Measurements from ENCODE around the gene REV3L.

Gene REV3L

DNA sequence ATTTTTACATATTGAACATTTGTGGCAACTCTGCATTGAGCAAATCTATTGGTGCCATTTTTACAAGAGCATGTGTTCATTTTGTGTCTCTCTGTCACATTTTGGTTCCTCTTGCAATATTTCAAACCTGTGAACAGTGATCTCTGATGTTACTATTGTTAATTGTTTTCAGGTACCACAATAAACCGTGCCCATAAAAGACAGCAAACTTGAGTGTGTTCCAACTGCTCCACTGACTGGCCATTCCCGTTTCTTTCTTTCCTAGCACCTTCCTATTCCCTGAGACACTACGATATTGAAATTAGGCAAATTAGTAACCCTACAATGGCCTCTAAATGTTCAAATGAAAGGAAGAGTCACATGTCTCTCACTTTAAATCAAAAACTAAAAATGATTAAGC, 79.6 kb downstream of the REV3L start:
- Histone ChIP-seq H3K4me1 (ENCODE audit: control insufficient read depth, insufficient read depth, low read length, poor library complexity, severe bottlenecking) (no peaks in the 10 kb centered on the region), H3K36me3 (ENCODE audit: control insufficient read depth, insufficient read depth, low read length) (peaks cover 7% of the 10 kb centered on the region), H3K27me3 (replicated peaks; ENCODE audit: control insufficient read depth, insufficient read depth, low read length, poor library complexity, severe bottlenecking) (no peaks in the 10 kb centered on the region), H3K9me3 (ENCODE audit: control insufficient read depth, low read length) (no peaks in the 10 kb centered on the region), H3K4me3 (ENCODE audit: insufficient read depth, low read depth, low read length, poor library complexity, severe bottlenecking) (no peak overlapping the region), H3K27ac (ENCODE audit: insufficient read depth, low read length, poor library complexity, severe bottlenecking) (no peak overlapping the region)
- DNase-seq: no peak

GRCh38 chr6:111399626-111400025, 83.4 kb downstream of the REV3L start:
- Histone ChIP-seq H3K36me3 (ENCODE audit: control insufficient read depth, insufficient read depth, low read length) (no peaks in the 10 kb centered on the region), H3K9me3 (ENCODE audit: control insufficient read depth, low read length) (no peaks in the 10 kb centered on the region), H3K27ac (ENCODE audit: insufficient read depth, low read length, poor library complexity, severe bottlenecking) (no peak overlapping the region), H3K4me1 (ENCODE audit: control insufficient read depth, insufficient read depth, low read length, poor library complexity, severe bottlenecking) (no peaks in the 10 kb centered on the region), H3K4me3 (ENCODE audit: insufficient read depth, low read depth, low read length, poor library complexity, severe bottlenecking) (no peak overlapping the region), H3K27me3 (replicated peaks; ENCODE audit: control insufficient read depth, insufficient read depth, low read length, poor library complexity, severe bottlenecking) (no peaks in the 10 kb centered on the region)
- DNase-seq: no peak

GRCh38 chr6:111388681-111389080, 94.3 kb downstream of the REV3L start:
- H3K4me3 ChIP-seq (ENCODE audit: insufficient read depth, low read depth, low read length, poor library complexity, severe bottlenecking): no peak overlapping the region
- H3K27ac ChIP-seq (ENCODE audit: insufficient read depth, low read length, poor library complexity, severe bottlenecking): no peak overlapping the region
- H3K9me3 ChIP-seq (ENCODE audit: control insufficient read depth, low read length): no peaks in the 10 kb centered on the region
- peaks cover 13% of the 10 kb centered on the region for H3K36me3 ChIP-seq (ENCODE audit: control insufficient read depth, insufficient read depth, low read length)
- H3K27me3 ChIP-seq (replicated peaks; ENCODE audit: control insufficient read depth, insufficient read depth, low read length, poor library complexity, severe bottlenecking): no peaks in the 10 kb centered on the region
- no peak for DNase-seq
- H3K4me1 ChIP-seq (ENCODE audit: control insufficient read depth, insufficient read depth, low read length, poor library complexity, severe bottlenecking): no peaks in the 10 kb centered on the region

DNA sequence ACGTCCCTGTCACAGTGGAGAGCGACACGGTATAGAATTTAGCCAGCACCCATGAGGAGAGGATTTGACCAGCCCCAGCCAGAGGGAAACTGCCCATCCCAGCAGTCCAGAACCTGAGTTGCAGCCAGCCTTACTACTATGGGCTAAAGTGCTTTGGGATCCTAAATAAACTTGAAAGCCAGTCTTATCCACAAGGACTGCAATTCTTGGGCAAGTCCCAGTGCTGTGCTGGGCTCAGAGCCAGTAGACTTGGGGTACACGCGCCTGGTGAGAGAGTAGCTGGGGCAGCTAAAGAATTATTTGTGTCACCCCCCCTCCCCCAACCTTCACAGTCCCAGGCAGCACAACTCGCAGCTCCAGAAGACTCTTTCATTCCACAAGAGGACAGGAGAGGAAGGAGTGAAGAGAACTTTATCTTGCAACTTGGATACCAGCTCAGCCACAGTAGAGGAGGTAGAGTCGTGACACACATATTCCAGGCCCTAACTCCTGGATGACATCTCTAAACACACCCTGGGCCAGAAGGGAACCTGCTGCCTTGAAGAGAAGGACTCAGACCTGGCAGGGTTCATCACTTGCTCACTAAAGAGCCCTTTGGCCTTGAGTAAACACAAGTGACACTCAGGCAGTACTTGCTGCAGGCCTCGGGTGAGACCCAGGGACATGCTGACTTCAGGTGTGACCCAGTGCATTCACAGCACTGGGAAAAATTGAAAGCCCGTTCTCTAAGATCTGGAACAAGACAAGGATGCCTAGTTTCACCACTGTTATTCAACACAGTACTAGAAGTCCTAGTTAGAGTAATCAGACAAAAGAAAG, 100.3 kb downstream of the REV3L start:
- H3K9me3 ChIP-seq (ENCODE audit: control insufficient read depth, low read length): no peaks in the 10 kb centered on the region
- peaks cover 31% of the 10 kb centered on the region for H3K36me3 ChIP-seq (ENCODE audit: control insufficient read depth, insufficient read depth, low read length)
- no peak overlapping the region for H3K4me3 ChIP-seq (ENCODE audit: insufficient read depth, low read depth, low read length, poor library complexity, severe bottlenecking)
- DNase-seq: no peak
- H3K4me1 ChIP-seq (ENCODE audit: control insufficient read depth, insufficient read depth, low read length, poor library complexity, severe bottlenecking): no peaks in the 10 kb centered on the region
- no peak overlapping the region for H3K27ac ChIP-seq (ENCODE audit: insufficient read depth, low read length, poor library complexity, severe bottlenecking)
- H3K27me3 ChIP-seq (replicated peaks; ENCODE audit: control insufficient read depth, insufficient read depth, low read length, poor library complexity, severe bottlenecking): no peaks in the 10 kb centered on the region

GRCh38 chr6:111381728-111382127, 101.3 kb downstream of the REV3L start:
- H3K27ac ChIP-seq (ENCODE audit: insufficient read depth, low read length, poor library complexity, severe bottlenecking): no peak overlapping the region
- peaks cover 30% of the 10 kb centered on the region for H3K36me3 ChIP-seq (ENCODE audit: control insufficient read depth, insufficient read depth, low read length)
- no peak for DNase-seq
- no peaks in the 10 kb centered on the region for H3K27me3 ChIP-seq (replicated peaks; ENCODE audit: control insufficient read depth, insufficient read depth, low read length, poor library complexity, severe bottlenecking)
- no peaks in the 10 kb centered on the region for H3K4me1 ChIP-seq (ENCODE audit: control insufficient read depth, insufficient read depth, low read length, poor library complexity, severe bottlenecking)
- no peaks in the 10 kb centered on the region for H3K9me3 ChIP-seq (ENCODE audit: control insufficient read depth, low read length)
- H3K4me3 ChIP-seq (ENCODE audit: insufficient read depth, low read depth, low read length, poor library complexity, severe bottlenecking): no peak overlapping the region

GRCh38 chr6:111381123-111381522, 101.9 kb downstream of the REV3L start:
- no peaks in the 10 kb centered on the region for H3K4me1 ChIP-seq (ENCODE audit: control insufficient read depth, insufficient read depth, low read length, poor library complexity, severe bottlenecking)
- H3K9me3 ChIP-seq (ENCODE audit: control insufficient read depth, low read length): no peaks in the 10 kb centered on the region
- no peak overlapping the region for H3K4me3 ChIP-seq (ENCODE audit: insufficient read depth, low read depth, low read length, poor library complexity, severe bottlenecking)
- peaks cover 34% of the 10 kb centered on the region for H3K36me3 ChIP-seq (ENCODE audit: control insufficient read depth, insufficient read depth, low read length)
- no peak overlapping the region for H3K27ac ChIP-seq (ENCODE audit: insufficient read depth, low read length, poor library complexity, severe bottlenecking)
- no peak for DNase-seq
- H3K27me3 ChIP-seq (replicated peaks; ENCODE audit: control insufficient read depth, insufficient read depth, low read length, poor library complexity, severe bottlenecking): no peaks in the 10 kb centered on the region

GRCh38 chr6:111379831-111380230, 103.2 kb downstream of the REV3L start:
- Histone ChIP-seq H3K27me3 (replicated peaks; ENCODE audit: control insufficient read depth, insufficient read depth, low read length, poor library complexity, severe bottlenecking) (no peaks in the 10 kb centered on the region), H3K4me1 (ENCODE audit: control insufficient read depth, insufficient read depth, low read length, poor library complexity, severe bottlenecking) (no peaks in the 10 kb centered on the region), H3K36me3 (ENCODE audit: control insufficient read depth, insufficient read depth, low read length) (peaks cover 37% of the 10 kb centered on the region)

GRCh38 chr6:111379302-111379701, 103.7 kb downstream of the REV3L start:
- peaks cover 38% of the 10 kb centered on the region for H3K36me3 ChIP-seq (ENCODE audit: control insufficient read depth, insufficient read depth, low read length)
- H3K27me3 ChIP-seq (replicated peaks; ENCODE audit: control insufficient read depth, insufficient read depth, low read length, poor library complexity, severe bottlenecking): no peaks in the 10 kb centered on the region
- no peaks in the 10 kb centered on the region for H3K9me3 ChIP-seq (ENCODE audit: control insufficient read depth, low read length)
- no peak for DNase-seq
- H3K27ac ChIP-seq (ENCODE audit: insufficient read depth, low read length, poor library complexity, severe bottlenecking): no peak overlapping the region
- H3K4me1 ChIP-seq (ENCODE audit: control insufficient read depth, insufficient read depth, low read length, poor library complexity, severe bottlenecking): no peaks in the 10 kb centered on the region
- H3K4me3 ChIP-seq (ENCODE audit: insufficient read depth, low read depth, low read length, poor library complexity, severe bottlenecking): no peak overlapping the region

More at GRCh38 chr6:111379831-111380230, 103.2 kb downstream of the REV3L start:
- no peak overlapping the region for H3K4me3 ChIP-seq (ENCODE audit: insufficient read depth, low read depth, low read length, poor library complexity, severe bottlenecking)
- DNase-seq: no peak
- no peak overlapping the region for H3K27ac ChIP-seq (ENCODE audit: insufficient read depth, low read length, poor library complexity, severe bottlenecking)
- no peaks in the 10 kb centered on the region for H3K9me3 ChIP-seq (ENCODE audit: control insufficient read depth, low read length)

DNA sequence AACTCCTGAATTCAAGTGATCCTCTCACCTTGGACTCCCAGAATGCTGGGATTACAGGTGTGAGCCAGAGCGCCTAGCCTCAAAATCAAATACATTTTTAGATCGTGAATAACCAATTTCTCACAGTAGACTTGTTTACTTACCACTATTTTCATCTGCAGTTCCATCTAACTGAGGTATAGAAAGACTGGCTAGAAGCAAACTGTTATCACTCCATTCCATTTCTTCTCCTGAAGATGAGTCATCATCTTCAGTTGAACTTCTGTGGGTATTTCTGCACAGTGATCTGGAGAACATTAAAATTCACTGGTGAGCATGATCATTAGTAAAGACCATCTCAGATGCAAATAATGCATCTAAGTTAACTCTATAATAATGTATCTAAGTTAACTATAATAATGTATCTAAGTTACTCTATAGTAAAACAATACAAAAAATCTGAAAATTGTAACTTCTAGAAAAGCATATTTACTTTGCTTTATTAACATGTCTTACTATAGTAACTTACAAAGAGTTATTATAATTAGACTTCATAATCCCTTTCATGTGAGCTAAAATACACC, 105.4 kb downstream of the REV3L start:
- no peaks in the 10 kb centered on the region for H3K9me3 ChIP-seq (ENCODE audit: control insufficient read depth, low read length)
- peaks cover 33% of the 10 kb centered on the region for H3K36me3 ChIP-seq (ENCODE audit: control insufficient read depth, insufficient read depth, low read length)
- no peaks in the 10 kb centered on the region for H3K27me3 ChIP-seq (replicated peaks; ENCODE audit: control insufficient read depth, insufficient read depth, low read length, poor library complexity, severe bottlenecking)
- no peak overlapping the region for H3K27ac ChIP-seq (ENCODE audit: insufficient read depth, low read length, poor library complexity, severe bottlenecking)
- DNase-seq: no peak
- H3K4me3 ChIP-seq (ENCODE audit: insufficient read depth, low read depth, low read length, poor library complexity, severe bottlenecking): no peak overlapping the region
- no peaks in the 10 kb centered on the region for H3K4me1 ChIP-seq (ENCODE audit: control insufficient read depth, insufficient read depth, low read length, poor library complexity, severe bottlenecking)

DNA sequence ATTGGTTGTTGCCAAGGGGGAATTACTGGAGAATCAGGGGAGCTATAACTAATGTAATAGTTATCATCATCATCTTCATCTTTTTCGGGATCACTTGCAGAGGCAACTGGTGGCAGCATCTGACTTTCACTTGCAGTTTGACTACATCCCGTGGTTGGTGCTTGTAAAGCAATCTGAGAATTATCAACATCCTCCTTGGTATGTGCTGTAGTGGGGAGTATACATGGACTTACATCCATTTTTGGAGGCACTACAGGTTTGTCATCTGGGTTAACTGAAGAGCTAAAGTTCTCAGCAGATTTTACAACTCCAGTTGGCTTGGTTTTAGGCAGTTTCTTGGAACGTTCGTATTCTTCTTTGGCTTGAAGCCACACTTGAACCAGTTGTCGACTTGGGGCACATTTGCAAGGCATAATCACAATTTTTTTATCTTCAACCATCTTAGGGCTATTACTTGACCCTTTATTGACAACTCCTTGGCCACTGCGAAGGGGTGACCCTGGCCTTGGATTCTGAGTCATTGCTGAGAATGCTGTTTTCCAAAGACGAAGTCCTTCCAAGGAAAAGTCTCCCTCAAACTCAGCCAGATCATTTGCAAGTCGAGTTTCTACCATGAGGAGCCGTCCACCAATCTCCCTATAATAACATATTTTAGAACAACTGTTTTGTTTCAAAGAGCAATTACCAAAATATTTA, 115.5 kb downstream of the REV3L start:
- Histone ChIP-seq H3K4me1 (ENCODE audit: control insufficient read depth, insufficient read depth, low read length, poor library complexity, severe bottlenecking) (no peaks in the 10 kb centered on the region), H3K36me3 (ENCODE audit: control insufficient read depth, insufficient read depth, low read length) (no peaks in the 10 kb centered on the region), H3K9me3 (ENCODE audit: control insufficient read depth, low read length) (no peaks in the 10 kb centered on the region), H3K4me3 (ENCODE audit: insufficient read depth, low read depth, low read length, poor library complexity, severe bottlenecking) (no peak overlapping the region), H3K27ac (ENCODE audit: insufficient read depth, low read length, poor library complexity, severe bottlenecking) (no peak overlapping the region), H3K27me3 (replicated peaks; ENCODE audit: control insufficient read depth, insufficient read depth, low read length, poor library complexity, severe bottlenecking) (no peaks in the 10 kb centered on the region)
- no peak for DNase-seq
